Neuronal stem cell (in vitro differentiated cells): Measurements from ENCODE around the gene CACNB3.

Experiments
- DNase-seq: peaks from one replicate; pipeline ENCODE4 v3.0.0-alpha.2; 2013; ENCODE audit warnings: low spot score
- H2AFZ ChIP-seq: one replicate; pipeline ENCODE4 v1.6.1; 2013; ENCODE audit warnings: mild to moderate bottlenecking, low read length, inconsistent platforms
- H2AK5ac ChIP-seq: 2 replicates; pipeline ENCODE4 v1.6.1; 2013; ENCODE audit warnings: low read depth, mild to moderate bottlenecking, inconsistent platforms, low read length, moderate library complexity, mixed read lengths
- H2BK120ac ChIP-seq: 2 replicates; pipeline ENCODE4 v1.6.1; 2013; ENCODE audit warnings: low read depth, mild to moderate bottlenecking, inconsistent platforms, low read length, moderate library complexity, mixed read lengths
- H2BK12ac ChIP-seq: one replicate; pipeline ENCODE4 v1.6.1; 2013; ENCODE audit warnings: low read length, inconsistent platforms
- H2BK15ac ChIP-seq: 2 replicates; pipeline ENCODE4 v1.6.1; 2013; ENCODE audit warnings: mild to moderate bottlenecking, low read length, inconsistent platforms, mixed read lengths
- H2BK5ac ChIP-seq: one replicate; pipeline ENCODE4 v1.6.1; 2013; ENCODE audit warnings: inconsistent platforms, mild to moderate bottlenecking, low read length, moderate library complexity
- H3K14ac ChIP-seq: one replicate; pipeline ENCODE4 v1.6.1; 2013; ENCODE audit warnings: low read length, inconsistent platforms
- H3K18ac ChIP-seq: 2 replicates; pipeline ENCODE4 v1.6.1; 2013; ENCODE audit warnings: low read length, inconsistent platforms
- H3K23ac ChIP-seq: 2 replicates; pipeline ENCODE4 v1.6.1; 2013; ENCODE audit warnings: low read depth, mild to moderate bottlenecking, mixed read lengths, low read length, inconsistent platforms; ENCODE audit not compliant: poor library complexity
- H3K27ac ChIP-seq: replicated peaks from 3 replicates; pipeline ENCODE4 v1.5.1; 2013; ENCODE audit warnings: low read length, inconsistent platforms
- H3K27me3 ChIP-seq, 3 experiments: 2 replicates each; pipeline ENCODE4 v1.6.1; 2013; ENCODE audit warnings: low read length in 3 of 3, mild to moderate bottlenecking in 2 of 3, inconsistent platforms in 1 of 3, low read depth in 1 of 3, mixed read lengths in 1 of 3, moderate library complexity in 1 of 3; ENCODE audit not compliant: control insufficient read depth in 3 of 3, insufficient read depth in 3 of 3
- H3K36me3 ChIP-seq, 2 donors: replicated peaks in 1 of 2; 2 replicates each; pipeline ENCODE4 v1.6.1; 2013; ENCODE audit warnings: low read length in 2 of 2; ENCODE audit not compliant: control insufficient read depth in 2 of 2, insufficient read depth in 2 of 2
- H3K4ac ChIP-seq: 2 replicates; pipeline ENCODE4 v1.6.1; 2013; ENCODE audit warnings: inconsistent platforms, mild to moderate bottlenecking, low read length, moderate library complexity
- H3K4me1 ChIP-seq, 2 donors: 1 replicate in 1 of 2; 2 replicates in 1 of 2; pipeline ENCODE4 v1.6.1; 2013; ENCODE audit warnings: low read length in 2 of 2, low read depth in 1 of 2; ENCODE audit not compliant: control insufficient read depth in 2 of 2, insufficient read depth in 1 of 2
- H3K4me2 ChIP-seq: one replicate; pipeline ENCODE4 v1.6.1; 2013; ENCODE audit warnings: mild to moderate bottlenecking, low read length, inconsistent platforms; ENCODE audit not compliant: insufficient read depth, poor library complexity, severe bottlenecking
- H3K4me3 ChIP-seq, 2 donors: 2 replicates each; pipeline ENCODE4 v1.5.1; 2013; ENCODE audit warnings: low read length in 2 of 2, mild to moderate bottlenecking in 2 of 2, inconsistent platforms in 1 of 2, moderate library complexity in 1 of 2
- H3K79me1 ChIP-seq: one replicate; pipeline ENCODE4 v1.6.1; 2013; ENCODE audit warnings: low read depth, mild to moderate bottlenecking, inconsistent platforms, low read length, moderate library complexity
- H3K9ac ChIP-seq: one replicate; pipeline ENCODE4 v1.6.1; 2013; ENCODE audit warnings: mild to moderate bottlenecking, low read depth, low read length, inconsistent platforms; ENCODE audit not compliant: poor library complexity
- H3K9me3 ChIP-seq, 2 donors: replicated peaks in 1 of 2; 2 replicates each; pipeline versions ENCODE3 to v1.6.1; 2013; ENCODE audit warnings: low read length in 2 of 2, mild to moderate bottlenecking in 2 of 2, inconsistent platforms in 1 of 2, low read depth in 1 of 2, mixed read lengths in 1 of 2, moderate library complexity in 1 of 2; ENCODE audit not compliant: control insufficient read depth in 2 of 2, insufficient read depth in 1 of 2
- H4K8ac ChIP-seq: one replicate; pipeline ENCODE4 v1.6.1; 2013; ENCODE audit warnings: low read depth, mild to moderate bottlenecking, inconsistent platforms, low read length, moderate library complexity
- H4K91ac ChIP-seq: one replicate; pipeline ENCODE4 v1.6.1; 2013; ENCODE audit warnings: low read length, low read depth, mild to moderate bottlenecking, inconsistent platforms; ENCODE audit not compliant: poor library complexity
- WGBS, 2 donors: extraction: QIAGEN DNeasy Blood & Tissue Kit; methylation state at CpG; one replicate each; pipeline ENCODE4 v1.1.7; 2013; ENCODE audit warnings: missing lambda C conversion rate in 2 of 2, mixed read lengths in 1 of 2; ENCODE audit not compliant: insufficient read length in 2 of 2, insufficient replicate concordance in 1 of 2; ENCODE audit errors: extremely low coverage in 2 of 2; 5-methylcytosine and 5-hydroxymethylcytosine counted together

The CACNB3 gene

GRCh38 chr12:48788854-48789775, 29.2 kb upstream of the CACNB3 start, which contains the start of gene ADCY6:
Gene ADCY6, minus strand, starts transcription at chr12:48789089. Its CDS starts 5,655 bp downstream, at chr12:48783434.
- peak within 1 kb of the TSS; percentile 75 for H3K27ac ChIP-seq
- peak; percentile 84 for DNase-seq

GRCh38 chr12:48789858-48790326, 28.4 kb upstream of the CACNB3 start:
- Histone ChIP-seq H3K4ac (no peak overlapping the region), H3K4me2 (peak overlapping the region; percentile 87), H2BK15ac (no peak overlapping the region), H3K9me3 (no peaks in the 10 kb centered on the region), H2BK12ac (no peak overlapping the region), H3K23ac (no peak overlapping the region), H3K4me1 (peaks cover 13 to 16% of the 10 kb centered on the region in 2 donors), H2AFZ (peak overlapping the region; percentile 99), H2BK120ac (peak overlapping the region; percentile 68), H3K36me3 (no peaks in the 10 kb centered on the region), H3K18ac (peak overlapping the region; percentile 31), H3K14ac (no peak overlapping the region), H3K27ac (peak overlapping the region; percentile 75), H2AK5ac (no peak overlapping the region), H3K9ac (no peak overlapping the region), H4K91ac (no peak overlapping the region), H3K4me3 (peak overlapping the region; percentile 64 to 86), H4K8ac (no peak overlapping the region), H2BK5ac (peak overlapping the region; percentile 98), H3K79me1 (peaks cover 11% of the 10 kb centered on the region), H3K27me3 (no peaks in the 10 kb centered on the region)
- DNase-seq: no peak
- WGBS, 2 donors: no CpG with 5 or more reads among the region's 4 CpGs

More at GRCh38 chr12:48788854-48789775, 29.2 kb upstream of the CACNB3 start, which contains the start of gene ADCY6:
- Histone ChIP-seq H3K4me2 (peak within 1 kb of the TSS; percentile 87), H3K4me3 (peak within 1 kb of the TSS; percentile 86 to 99), H2BK5ac (peak within 1 kb of the TSS; percentile 98), H3K4me1 (peaks cover 13 to 16% of the 10 kb centered on the region in 2 donors), H3K27me3 (no peaks in the 10 kb centered on the region), H3K36me3 (peaks cover 0 to 2% of the 10 kb centered on the region in 2 donors), H3K14ac (peak within 1 kb of the TSS; percentile 63), H2BK15ac (peak within 1 kb of the TSS; percentile 93), H3K9me3 (no peaks in the 10 kb centered on the region), H2BK120ac (peak within 1 kb of the TSS; percentile 88), H3K79me1 (peaks cover 11% of the 10 kb centered on the region), H3K9ac (peak within 1 kb of the TSS; percentile 94), H3K23ac (peak within 1 kb of the TSS; percentile 92), H2BK12ac (peak within 1 kb of the TSS; percentile 96), H4K8ac (no peak within 1 kb of the TSS), H3K4ac (peak within 1 kb of the TSS; percentile 69), H2AFZ (peak within 1 kb of the TSS; percentile 99), H2AK5ac (peak within 1 kb of the TSS; percentile 94), H4K91ac (no peak within 1 kb of the TSS), H3K18ac (peak within 1 kb of the TSS; percentile 99)
- no CpG with 5 or more reads among the region's 86 CpGs for WGBS, 2 donors

- no peak overlapping the region for H3K27ac ChIP-seq
- WGBS, 2 donors: no CpG with 5 or more reads among the region's 3 CpGs
- no peak overlapping the region for H4K91ac ChIP-seq
- no peak overlapping the region for H4K8ac ChIP-seq
- no peak overlapping the region for H2AK5ac ChIP-seq
- H3K4me2 ChIP-seq: no peak overlapping the region
- H3K23ac ChIP-seq: no peak overlapping the region
- H3K4ac ChIP-seq: no peak overlapping the region
- no peak overlapping the region for H3K4me3 ChIP-seq
- H3K79me1 ChIP-seq: no peaks in the 10 kb centered on the region
- no peak overlapping the region for H2BK5ac ChIP-seq
- H3K18ac ChIP-seq: no peak overlapping the region
- H3K4me1 ChIP-seq: peaks cover 5 to 6% of the 10 kb centered on the region in 2 donors
- no peak overlapping the region for H2BK12ac ChIP-seq
- H2AFZ ChIP-seq: no peak overlapping the region
- H3K9me3 ChIP-seq: no peaks in the 10 kb centered on the region
- no peak overlapping the region for H2BK15ac ChIP-seq
- no peak overlapping the region for H3K9ac ChIP-seq
- no peaks in the 10 kb centered on the region for H3K27me3 ChIP-seq
- no peak overlapping the region for H2BK120ac ChIP-seq
- DNase-seq: no peak
- no peak overlapping the region for H3K14ac ChIP-seq
- no peaks in the 10 kb centered on the region for H3K36me3 ChIP-seq
Measured at GRCh38 chr12:48793696-48794095, 24.6 kb upstream of the CACNB3 start.

DNA sequence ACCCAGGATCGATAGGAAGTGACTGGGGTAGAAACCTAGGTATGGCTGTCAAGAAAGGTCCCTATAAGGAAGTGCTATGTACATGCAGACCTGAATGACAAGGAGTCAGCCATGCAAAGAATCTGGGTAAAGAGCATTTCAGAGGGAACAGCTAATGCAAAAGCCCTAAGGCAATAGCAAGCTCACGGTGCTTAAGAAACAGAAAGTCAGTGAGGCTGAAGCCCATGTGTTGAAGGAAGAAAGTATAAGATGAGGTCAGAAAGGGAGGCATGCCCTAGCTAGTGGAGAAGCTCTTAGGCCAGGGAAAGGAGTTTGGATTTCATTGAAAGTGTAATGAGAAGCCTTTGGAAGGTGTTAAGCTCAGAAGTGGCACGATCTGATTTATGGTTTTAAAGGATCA, 23.4 kb upstream of the CACNB3 start:
- DNase-seq: no peak
- H3K18ac ChIP-seq: no peak overlapping the region
- no peak overlapping the region for H2BK12ac ChIP-seq
- no peak overlapping the region for H2AK5ac ChIP-seq
- H4K91ac ChIP-seq: no peak overlapping the region
- H3K9ac ChIP-seq: no peak overlapping the region
- H3K23ac ChIP-seq: no peak overlapping the region
- peaks cover 3 to 4% of the 10 kb centered on the region in 2 donors for H3K4me1 ChIP-seq
- H3K36me3 ChIP-seq: no peaks in the 10 kb centered on the region
- no peaks in the 10 kb centered on the region for H3K27me3 ChIP-seq
- no peak overlapping the region for H3K4ac ChIP-seq
- H3K79me1 ChIP-seq: no peaks in the 10 kb centered on the region
- H3K9me3 ChIP-seq: no peaks in the 10 kb centered on the region
- no peak overlapping the region for H4K8ac ChIP-seq
- WGBS, 2 donors: no CpG with 5 or more reads among the region's 3 CpGs
- H3K14ac ChIP-seq: no peak overlapping the region
- no peak overlapping the region for H3K4me3 ChIP-seq
- H2BK120ac ChIP-seq: no peak overlapping the region
- H2AFZ ChIP-seq: no peak overlapping the region
- H3K4me2 ChIP-seq: no peak overlapping the region
- H2BK5ac ChIP-seq: no peak overlapping the region
- no peak overlapping the region for H2BK15ac ChIP-seq
- no peak overlapping the region for H3K27ac ChIP-seq
